Transverse colon (tissue), 3 donors: ENCODE data around the gene SVIL.

Experiments
- CTCF ChIP-seq, 5 experiments: fragments of 200-600 bp in 3 of 5; fragments of 450-650 bp in 2 of 5; sonication (generic) in 3 of 5; IDR thresholded peaks; 1 replicate in 2 of 5; 2 replicates in 3 of 5; pipeline ENCODE4 v1.5.1; 2016 to 2017; ENCODE audit warnings: antibody characterized with exemption in 5 of 5, inconsistent platforms in 3 of 5, mild to moderate bottlenecking in 2 of 5, moderate library complexity in 1 of 5
- EP300 ChIP-seq: sonication (generic); formaldehyde crosslinking; IDR thresholded peaks from one replicate; pipeline ENCODE4 v1.6.1; 2017; ENCODE audit warnings: antibody characterized with exemption, low read depth
- POLR2A ChIP-seq: fragments of 450-650 bp; IDR thresholded peaks from one replicate; pipeline ENCODE4 v1.6.1; 2016; ENCODE audit warnings: antibody characterized with exemption, mild to moderate bottlenecking, moderate library complexity

GRCh38 chr10:29621161-29621560 is 13.6 kb downstream of the SVIL start:
- TF ChIP-seq CTCF (IDR thresholded peaks at IDR 0.05) (no peak), POLR2A (no peak), EP300 (no peak)
